ENCODE data around the gene NAP1L4. TPM values are rescaled to one million over a fixed set of nuclear protein-coding genes. Genes with fewer than 3 reads are reported as not detected.

Gene NAP1L4
- total RNA-seq, 1 experiment from 2014 or later = 184 TPM

DNA sequence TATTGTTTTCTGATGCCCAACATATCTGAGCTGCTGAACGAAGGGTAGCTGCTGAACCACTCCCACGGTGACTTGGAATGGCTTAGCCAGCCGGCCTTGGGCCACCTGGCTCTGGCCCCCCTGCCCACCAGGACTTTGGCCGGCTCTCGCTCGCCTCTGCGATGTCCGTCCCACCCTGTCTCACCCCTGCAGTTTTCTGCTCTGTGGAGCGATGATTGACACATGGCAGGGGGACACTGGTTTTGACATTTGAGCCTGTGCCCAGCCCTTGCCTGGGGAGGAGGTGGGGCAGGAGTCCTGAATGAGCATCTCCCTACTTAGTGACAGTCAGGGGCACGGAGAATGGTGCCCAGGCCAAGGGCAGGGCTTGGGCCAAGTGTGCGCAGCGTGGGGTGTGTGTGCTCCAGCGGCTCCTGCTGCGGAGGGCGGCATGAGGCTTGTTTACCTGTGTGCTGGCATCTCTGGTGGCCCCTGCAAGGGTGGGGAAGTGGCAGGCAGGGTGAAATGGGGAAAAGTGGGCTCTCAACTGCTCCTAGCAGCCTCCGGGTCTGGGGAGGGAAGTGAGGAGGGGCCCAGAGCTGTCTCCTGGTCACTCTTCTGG lies 90.8 kb downstream of the NAP1L4 start:
- no peaks in the 10 kb centered on the region for H3K9me3 ChIP-seq (ENCODE audit: low read depth, low read length, poor library complexity, severe bottlenecking)
- intact Hi-C loops (cut with micrococcal nuclease; ENCODE audit: unreplicated experiment) = no loop called here
- H3K27me3 ChIP-seq (replicated peaks; ENCODE audit: insufficient read depth, low read depth, low read length, poor library complexity) = no peaks in the 10 kb centered on the region
- peaks cover 15% of the 10 kb centered on the region for H3K4me1 ChIP-seq (ENCODE audit: insufficient read depth, low read length, poor library complexity, severe bottlenecking)
- no peak for DNase-seq (ENCODE audit: low spot score)
- TF ChIP-seq EZH2 (IDR thresholded peaks at IDR 0.05; ENCODE audit: borderline replicate concordance, low read depth, low read length, poor library complexity, severe bottlenecking) = no peak
- TF ChIP-seq CTCF (conservative IDR thresholded peaks at IDR 0.05; ENCODE audit: low read depth, low read length) = no peak
- H3K36me3 ChIP-seq (ENCODE audit: insufficient read depth, low read length, poor library complexity, severe bottlenecking) = no peaks in the 10 kb centered on the region
- CTCF ChIA-PET = interaction anchor here (0.6 kb wide), 1 partner anchor 191 kb away, joined by 5 read pairs; no protein-coding TSS in a partner anchor
- POLR2A ChIA-PET (ENCODE audit: low non-redundant PET) = no interaction called here
- no TSS peak for BruUV-seq (replicated peaks)
- peak overlapping the region; percentile 65 for H3K4me3 ChIP-seq (ENCODE audit: low read depth, low read length, poor library complexity, severe bottlenecking)
- peak overlapping the region; percentile 78 for H3K27ac ChIP-seq (ENCODE audit: low read depth, low read length, poor library complexity, severe bottlenecking)

GRCh38 chr11:2899080-2899783 lies 92.9 kb downstream of the NAP1L4 start:
- POLR2A ChIA-PET (ENCODE audit: low non-redundant PET) = no interaction called here
- CTCF ChIA-PET = no interaction called here
- no TSS peak for BruUV-seq (replicated peaks)
- H3K27ac ChIP-seq (ENCODE audit: low read depth, low read length, poor library complexity, severe bottlenecking) = no peak overlapping the region
- intact Hi-C loops (cut with micrococcal nuclease; ENCODE audit: unreplicated experiment) = no loop called here
- H3K36me3 ChIP-seq (ENCODE audit: insufficient read depth, low read length, poor library complexity, severe bottlenecking) = no peaks in the 10 kb centered on the region
- no peaks in the 10 kb centered on the region for H3K9me3 ChIP-seq (ENCODE audit: low read depth, low read length, poor library complexity, severe bottlenecking)
- no peaks in the 10 kb centered on the region for H3K27me3 ChIP-seq (replicated peaks; ENCODE audit: insufficient read depth, low read depth, low read length, poor library complexity)
- TF ChIP-seq EZH2 (IDR thresholded peaks at IDR 0.05; ENCODE audit: borderline replicate concordance, low read depth, low read length, poor library complexity, severe bottlenecking) (no peak), CTCF (conservative IDR thresholded peaks at IDR 0.05; ENCODE audit: low read depth, low read length) (no peak)
- H3K4me1 ChIP-seq (ENCODE audit: insufficient read depth, low read length, poor library complexity, severe bottlenecking) = peaks cover 15% of the 10 kb centered on the region
- DNase-seq (ENCODE audit: low spot score) = no peak
- no peak overlapping the region for H3K4me3 ChIP-seq (ENCODE audit: low read depth, low read length, poor library complexity, severe bottlenecking)

- POLR2A ChIA-PET (ENCODE audit: low non-redundant PET) = no interaction called here
- H3K36me3 ChIP-seq (ENCODE audit: insufficient read depth, low read length, poor library complexity, severe bottlenecking) = no peaks in the 10 kb centered on the region
- H3K9me3 ChIP-seq (ENCODE audit: low read depth, low read length, poor library complexity, severe bottlenecking) = no peaks in the 10 kb centered on the region
- H3K27me3 ChIP-seq (replicated peaks; ENCODE audit: insufficient read depth, low read depth, low read length, poor library complexity) = no peaks in the 10 kb centered on the region
- H3K27ac ChIP-seq (ENCODE audit: low read depth, low read length, poor library complexity, severe bottlenecking) = no peak overlapping the region
- TF ChIP-seq CTCF (conservative IDR thresholded peaks at IDR 0.05; ENCODE audit: low read depth, low read length) = no peak
- TF ChIP-seq EZH2 (IDR thresholded peaks at IDR 0.05; ENCODE audit: borderline replicate concordance, low read depth, low read length, poor library complexity, severe bottlenecking) = no peak
- intact Hi-C loops (cut with micrococcal nuclease; ENCODE audit: unreplicated experiment) = no loop called here
- no peak overlapping the region for H3K4me3 ChIP-seq (ENCODE audit: low read depth, low read length, poor library complexity, severe bottlenecking)
- peaks cover 15% of the 10 kb centered on the region for H3K4me1 ChIP-seq (ENCODE audit: insufficient read depth, low read length, poor library complexity, severe bottlenecking)
- DNase-seq (ENCODE audit: low spot score) = peak; percentile 89
- CTCF ChIA-PET = no interaction called here
- no TSS peak for BruUV-seq (replicated peaks)
These were observed 93.6 kb downstream of the NAP1L4 start for GRCh38 chr11:2898366-2899079.
